ENCODE measurements around the gene MOG.

The MOG gene

GRCh38 chr6:29665942-29666825, 9.3 kb downstream of the MOG start:
- H3K79me2 ChIP-seq (ENCODE audit: insufficient read depth, low read length) = no peaks in the 10 kb centered on the region
- H4K20me1 ChIP-seq (ENCODE audit: insufficient read depth, low read length) = no peaks in the 10 kb centered on the region
- no peaks in the 10 kb centered on the region for H3K4me1 ChIP-seq (ENCODE audit: insufficient read depth, low read length, severe bottlenecking)
- H3K27me3 ChIP-seq (ENCODE audit: insufficient read depth, low read length) = no peaks in the 10 kb centered on the region
- no peak overlapping the region for H2AFZ ChIP-seq (ENCODE audit: low read length)
- no peaks in the 10 kb centered on the region for H3K9me2 ChIP-seq (ENCODE audit: low read depth, low read length)
- H3F3A ChIP-seq (ENCODE audit: insufficient read depth, low read length) = no peaks in the 10 kb centered on the region
- H3K4me3 ChIP-seq (ENCODE audit: low read depth, low read length, poor library complexity, severe bottlenecking) = no peak overlapping the region
- no peak for TF ChIP-seq EZH2 (IDR thresholded peaks at IDR 0.05; ENCODE audit: borderline replicate concordance, low read length)
- no peak for TF ChIP-seq CTCF (IDR thresholded peaks at IDR 0.05; ENCODE audit: low read length)
- H3K9ac ChIP-seq (ENCODE audit: low read length) = no peak overlapping the region
- H3K36me3 ChIP-seq (ENCODE audit: insufficient read depth, low read length) = no peaks in the 10 kb centered on the region
- H3K4me2 ChIP-seq (ENCODE audit: low read length) = no peak overlapping the region
- no peaks in the 10 kb centered on the region for H3K9me3 ChIP-seq (ENCODE audit: low read length)
- no peak overlapping the region for H3K27ac ChIP-seq (ENCODE audit: low read depth, low read length, poor library complexity, severe bottlenecking)

GRCh38 chr6:29666826-29667130, 9.9 kb downstream of the MOG start:
- Histone ChIP-seq H3K27me3 (ENCODE audit: insufficient read depth, low read length) (no peaks in the 10 kb centered on the region), H3K9me3 (ENCODE audit: low read length) (no peaks in the 10 kb centered on the region), H3K9me2 (ENCODE audit: low read depth, low read length) (no peaks in the 10 kb centered on the region), H3F3A (ENCODE audit: insufficient read depth, low read length) (no peaks in the 10 kb centered on the region), H3K9ac (ENCODE audit: low read length) (no peak overlapping the region), H3K79me2 (ENCODE audit: insufficient read depth, low read length) (no peaks in the 10 kb centered on the region), H3K27ac (ENCODE audit: low read depth, low read length, poor library complexity, severe bottlenecking) (no peak overlapping the region), H3K36me3 (ENCODE audit: insufficient read depth, low read length) (no peaks in the 10 kb centered on the region), H3K4me1 (ENCODE audit: insufficient read depth, low read length, severe bottlenecking) (no peaks in the 10 kb centered on the region), H3K4me3 (ENCODE audit: low read depth, low read length, poor library complexity, severe bottlenecking) (no peak overlapping the region), H3K4me2 (ENCODE audit: low read length) (no peak overlapping the region), H2AFZ (ENCODE audit: low read length) (no peak overlapping the region), H4K20me1 (ENCODE audit: insufficient read depth, low read length) (no peaks in the 10 kb centered on the region)
- TF ChIP-seq EZH2 (IDR thresholded peaks at IDR 0.05; ENCODE audit: borderline replicate concordance, low read length) (no peak), CTCF (IDR thresholded peaks at IDR 0.05; ENCODE audit: low read length) (no peak)

- Histone ChIP-seq H3K36me3 (ENCODE audit: insufficient read depth, low read length) (no peaks in the 10 kb centered on the region), H3K4me3 (ENCODE audit: low read depth, low read length, poor library complexity, severe bottlenecking) (no peak overlapping the region), H3K27ac (ENCODE audit: low read depth, low read length, poor library complexity, severe bottlenecking) (no peak overlapping the region), H2AFZ (ENCODE audit: low read length) (no peak overlapping the region), H3K4me2 (ENCODE audit: low read length) (no peak overlapping the region), H3K4me1 (ENCODE audit: insufficient read depth, low read length, severe bottlenecking) (no peaks in the 10 kb centered on the region), H3K27me3 (ENCODE audit: insufficient read depth, low read length) (no peaks in the 10 kb centered on the region), H4K20me1 (ENCODE audit: insufficient read depth, low read length) (no peaks in the 10 kb centered on the region), H3K9me3 (ENCODE audit: low read length) (no peaks in the 10 kb centered on the region), H3K79me2 (ENCODE audit: insufficient read depth, low read length) (no peaks in the 10 kb centered on the region), H3F3A (ENCODE audit: insufficient read depth, low read length) (no peaks in the 10 kb centered on the region), H3K9ac (ENCODE audit: low read length) (no peak overlapping the region), H3K9me2 (ENCODE audit: low read depth, low read length) (no peaks in the 10 kb centered on the region)
- TF ChIP-seq CTCF (IDR thresholded peaks at IDR 0.05; ENCODE audit: low read length) (no peak), EZH2 (IDR thresholded peaks at IDR 0.05; ENCODE audit: borderline replicate concordance, low read length) (no peak)
These were observed 10.3 kb downstream of the MOG start for GRCh38 chr6:29667158-29667557.

Data from OCI-LY1 (cell line).